NCI-H146 (cell line): ENCODE data around the gene PTGFRN.

Experiments used
- DNase-seq: peaks from one replicate; lab custom pipeline; 2025; lab: John Stamatoyannopoulos, UW

PTGFRN gene

GRCh38 chr1:116944613-116945012 lies 34.9 kb downstream of the PTGFRN start:
- no peak for DNase-seq

- DNase-seq = no peak
Measured at GRCh38 chr1:116945421-116945820, 35.7 kb downstream of the PTGFRN start.

DNA sequence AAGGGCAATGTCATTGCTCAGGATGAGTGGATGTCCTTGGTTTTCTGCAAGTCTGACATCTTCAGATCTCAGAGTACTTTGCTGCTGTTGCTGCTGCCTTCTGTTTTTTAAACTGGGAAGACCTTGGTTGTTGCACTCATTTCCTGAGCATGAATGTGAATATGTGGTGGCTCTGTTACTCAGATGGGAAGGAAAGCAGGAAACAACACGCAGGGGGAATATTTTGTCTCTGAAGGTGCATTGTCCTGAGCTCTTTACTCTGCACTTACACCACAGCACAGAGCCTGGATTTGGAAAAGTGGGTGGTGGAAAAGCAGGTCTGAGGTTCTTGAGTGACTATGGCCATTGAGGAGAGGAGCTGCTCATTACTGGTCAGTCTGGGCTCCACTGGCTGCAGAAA lies 36.3 kb downstream of the PTGFRN start:
- DNase-seq = no peak

DNA sequence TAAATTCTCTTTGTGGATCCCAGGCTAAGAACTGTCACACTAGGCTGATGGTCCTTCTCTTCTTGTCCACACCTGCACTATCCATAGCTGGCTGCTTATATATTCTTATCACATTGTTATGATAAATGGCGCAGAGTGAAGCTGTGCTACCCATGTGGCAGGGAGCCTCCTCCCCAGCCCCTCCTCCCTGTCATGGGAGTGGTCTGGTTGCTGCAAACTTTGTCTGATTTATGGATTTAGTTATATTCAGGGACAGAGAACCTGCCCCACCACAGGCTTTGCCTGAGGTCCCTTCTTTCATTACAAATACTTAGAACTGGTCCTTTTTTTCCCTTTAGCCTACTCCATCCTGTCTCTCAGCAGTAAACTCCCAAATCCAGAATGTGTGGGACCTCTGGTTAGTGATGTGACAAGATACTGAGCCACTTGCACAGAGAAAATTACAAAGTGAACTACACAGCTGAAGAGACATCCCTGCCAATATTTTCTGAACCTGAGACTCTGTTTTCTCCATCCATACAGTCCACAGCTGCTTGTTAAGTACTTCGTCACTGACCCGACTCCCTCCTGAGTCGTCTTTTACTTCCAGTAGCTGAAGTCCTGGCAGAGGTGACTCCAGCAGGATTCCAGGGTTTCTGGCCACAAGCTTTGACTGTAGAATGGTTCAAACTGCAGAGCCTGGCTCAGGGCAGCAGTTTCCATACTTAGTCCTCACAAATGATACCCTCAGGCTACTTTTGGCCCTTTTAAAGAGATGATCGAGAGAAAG lies 37.6 kb downstream of the PTGFRN start:
- DNase-seq = no peak

DNA sequence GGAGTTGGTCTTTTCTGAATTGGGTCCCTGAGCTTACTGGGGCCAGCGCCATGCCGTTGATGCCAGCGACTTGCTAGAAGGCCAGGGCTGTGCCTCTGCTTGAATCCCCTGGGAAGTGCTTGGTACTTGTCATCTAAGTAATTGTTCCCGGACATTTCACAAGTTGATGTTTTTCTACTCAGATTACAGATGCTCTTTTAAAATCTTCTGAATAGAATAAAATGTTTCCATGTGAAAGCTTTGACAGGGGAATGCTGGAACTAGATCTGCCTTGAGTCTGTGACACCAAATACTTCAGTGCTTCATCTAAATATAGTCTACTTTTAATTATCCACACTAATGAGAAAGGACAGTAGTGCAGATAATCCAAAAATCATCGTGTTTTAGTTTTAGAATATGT lies 38.3 kb downstream of the PTGFRN start:
- DNase-seq = no peak

GRCh38 chr1:116948642-116949041 lies 38.9 kb downstream of the PTGFRN start:
- DNase-seq = no peak

DNA sequence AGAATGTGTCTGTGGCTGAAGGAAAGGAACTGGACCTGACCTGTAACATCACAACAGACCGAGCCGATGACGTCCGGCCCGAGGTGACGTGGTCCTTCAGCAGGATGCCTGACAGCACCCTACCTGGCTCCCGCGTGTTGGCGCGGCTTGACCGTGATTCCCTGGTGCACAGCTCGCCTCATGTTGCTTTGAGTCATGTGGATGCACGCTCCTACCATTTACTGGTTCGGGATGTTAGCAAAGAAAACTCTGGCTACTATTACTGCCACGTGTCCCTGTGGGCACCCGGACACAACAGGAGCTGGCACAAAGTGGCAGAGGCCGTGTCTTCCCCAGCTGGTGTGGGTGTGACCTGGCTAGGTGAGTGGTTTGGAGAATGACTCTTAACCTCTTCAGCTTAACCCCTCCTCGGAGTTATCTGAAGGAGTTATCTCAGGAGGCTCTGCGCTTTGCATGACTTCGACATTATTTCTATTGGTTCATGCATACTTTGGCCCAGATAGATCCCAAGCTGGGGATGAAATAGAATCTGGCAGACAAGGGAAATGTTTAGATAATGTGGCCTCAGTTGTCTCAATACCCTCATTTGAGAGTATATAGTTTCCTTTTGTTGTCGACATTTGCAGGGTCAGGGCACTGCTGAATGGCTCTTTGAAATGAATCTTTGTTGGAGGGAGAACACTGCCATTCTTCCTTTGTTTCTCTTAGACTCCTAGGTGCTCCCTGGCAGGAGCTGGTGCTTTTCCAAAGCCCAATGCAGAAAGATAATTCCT lies 39.7 kb downstream of the PTGFRN start:
- no peak for DNase-seq

DNA sequence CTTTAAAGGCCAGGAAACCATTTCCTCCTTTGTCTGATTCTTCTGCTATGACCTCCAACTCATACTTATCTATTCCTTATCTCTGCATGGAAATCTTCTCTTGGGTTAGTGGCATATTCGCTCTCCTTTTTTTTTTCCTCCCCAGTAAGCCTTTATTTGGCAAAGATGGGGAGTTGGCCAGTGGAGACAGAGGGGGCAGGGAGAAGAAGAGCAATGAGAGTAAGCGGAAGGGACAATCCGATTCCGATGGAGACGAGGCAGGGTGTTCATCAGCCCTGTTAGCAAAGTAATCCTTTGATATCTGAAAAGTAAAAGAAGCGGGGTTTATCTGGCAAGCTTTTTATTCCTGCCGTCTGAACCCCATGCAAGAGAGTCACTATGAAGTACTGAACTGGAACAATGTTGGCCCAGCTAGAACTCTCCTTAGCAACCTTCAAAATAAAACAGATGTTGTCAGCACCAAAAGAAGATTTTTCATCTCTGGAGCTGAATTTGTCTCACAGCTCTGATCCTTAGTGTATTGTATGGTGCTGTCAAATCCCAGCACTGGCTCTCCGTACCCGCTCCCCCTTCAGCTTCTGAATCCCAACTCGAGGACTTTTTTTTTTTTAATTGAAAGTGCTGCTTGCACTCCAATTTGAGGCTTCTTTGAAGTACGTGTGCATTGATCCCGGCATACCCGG lies 40.9 kb downstream of the PTGFRN start:
- no peak for DNase-seq

GRCh38 chr1:116951200-116951935 lies 41.7 kb downstream of the PTGFRN start:
- no peak for DNase-seq

DNA sequence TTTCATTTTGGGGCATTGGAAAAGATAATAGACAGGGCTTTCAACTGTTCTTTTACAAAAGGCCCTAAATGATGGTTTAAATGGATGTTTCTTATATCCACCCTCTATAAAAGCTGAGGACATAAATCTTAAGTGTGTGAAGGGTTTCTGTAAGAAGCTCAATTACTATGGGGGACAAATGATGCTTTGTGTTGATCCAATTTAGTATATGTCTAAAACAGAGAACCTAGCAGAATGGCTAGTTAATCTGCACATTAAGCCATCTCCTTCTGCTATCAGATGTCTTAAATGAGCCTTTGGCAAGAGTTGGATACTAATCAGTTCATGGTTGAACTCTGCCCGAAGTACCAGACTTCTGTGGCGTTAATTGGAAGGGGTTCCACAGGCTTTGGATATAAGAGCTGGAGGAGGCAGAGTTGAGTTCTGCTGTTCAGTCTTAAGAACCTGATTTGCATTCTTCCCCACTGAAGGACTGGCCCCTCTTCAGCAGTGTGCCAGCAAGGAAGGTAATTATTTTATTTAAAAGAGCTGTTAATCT lies 43.1 kb downstream of the PTGFRN start:
- no peak for DNase-seq

- no peak for DNase-seq
Measured at GRCh38 chr1:116954440-116954839, 44.7 kb downstream of the PTGFRN start.

DNA sequence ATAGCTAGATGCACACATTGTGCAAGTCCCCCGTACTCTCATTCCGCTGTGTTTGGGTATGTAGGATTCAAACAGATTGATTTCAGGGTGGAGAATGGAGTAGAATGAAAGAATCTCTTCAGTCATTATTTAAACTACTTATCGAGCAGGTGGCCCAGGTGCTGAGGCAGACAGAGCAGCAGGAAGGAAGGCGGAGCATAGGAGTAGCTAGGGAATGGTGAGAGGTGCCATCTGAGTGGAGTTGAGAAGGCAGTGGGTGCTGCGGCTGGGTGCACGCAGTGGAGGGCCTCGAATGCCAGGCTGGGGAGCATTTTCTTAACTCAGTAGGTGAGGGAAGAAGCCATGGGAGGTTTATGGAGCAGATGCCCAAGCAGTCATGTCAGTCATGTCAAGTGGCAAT lies 46.7 kb downstream of the PTGFRN start:
- peak; percentile 88 for DNase-seq

- DNase-seq = no peak
Measured at GRCh38 chr1:116957646-116958045, 47.9 kb downstream of the PTGFRN start.

GRCh38 chr1:116958110-116958509 lies 48.4 kb downstream of the PTGFRN start:
- DNase-seq = no peak

GRCh38 chr1:116958977-116959376 lies 49.3 kb downstream of the PTGFRN start:
- no peak for DNase-seq

- DNase-seq = no peak
Measured at GRCh38 chr1:116961606-116962005, 51.9 kb downstream of the PTGFRN start.

- DNase-seq = no peak
Measured at GRCh38 chr1:116962987-116963639, 53.4 kb downstream of the PTGFRN start.

- no peak for DNase-seq
Measured at GRCh38 chr1:116966791-116967190, 57.1 kb downstream of the PTGFRN start.

- no peak for DNase-seq
Measured at GRCh38 chr1:116968724-116969123, 59.0 kb downstream of the PTGFRN start.

GRCh38 chr1:116971258-116971860 lies 61.6 kb downstream of the PTGFRN start:
- DNase-seq = no peak
